A549 (cell line): Measurements from ENCODE around the gene ELAPOR1. TPM values are rescaled to one million over a fixed set of nuclear protein-coding genes. Genes with fewer than 3 reads are reported as not detected.

ENCODE experiments used
- ATAC-seq, 2 experiments: fragments of 200-7000 bp in 1 of 2; fragments of >200 bp in 1 of 2; cut with Nextera tagmentation in 1 of 2; cut with Tn5 transposase in 1 of 2; 3 replicates each; pipeline versions ENCODE4 v1.8.0 to v1.9.1; 2018 to 2020; ENCODE audit warnings: mild to moderate bottlenecking in 1 of 2, moderate library complexity in 1 of 2
- CTCF ChIA-PET: fragments of 300-600 bp; sonication (Branson Sonifier 250); formaldehyde crosslinking; extraction: SDS; loops from one replicate; lab custom pipeline; 2021; ENCODE audit warnings: antibody characterized with exemption, inconsistent platforms; lab: Yijun Ruan, JAX
- POLR2A ChIA-PET: fragments of 350-600 bp; formaldehyde crosslinking; extraction: SDS; loops from one replicate; lab custom pipeline; 2021; ENCODE audit warnings: antibody characterized with exemption, inconsistent platforms; lab: Yijun Ruan, JAX
- DNase-seq, 2 experiments: peaks; one replicate each; pipeline versions ENCODE4 v3.0.0 to v3.0.0-alpha.2; 2011 to 2016; ENCODE audit warnings: low read depth in 1 of 2, low spot score in 1 of 2
- FAIRE-seq: peaks from 2 replicates; lab custom pipeline; 2011; peaks lifted over from hg19 to GRCh38; lab: Jason Lieb, UNC
- H3K27ac ChIP-seq, 2 experiments: fragments of >200 bp; sonication (Bioruptor Twin); formaldehyde crosslinking; 3 replicates each; pipeline ENCODE4 v1.5.1; 2016 to 2017
- H3K4me1 ChIP-seq: fragments of >200 bp; sonication (Bioruptor Twin); formaldehyde crosslinking; 3 replicates; pipeline ENCODE4 v1.6.1; 2016
- H3K4me2 ChIP-seq: fragments of >200 bp; sonication (Bioruptor Twin); formaldehyde crosslinking; 3 replicates; pipeline ENCODE4 v1.6.1; 2016
- H3K4me3 ChIP-seq: fragments of >200 bp; sonication (Bioruptor Twin); formaldehyde crosslinking; 3 replicates; pipeline ENCODE4 v1.5.1; 2016
- H3K9me3 ChIP-seq: fragments of >200 bp; sonication (Bioruptor Twin); formaldehyde crosslinking; 3 replicates; pipeline ENCODE4 v1.6.1; 2016
- CBX2 ChIP-seq: fragments of 200-600 bp; sonication (generic); IDR thresholded peaks from 2 replicates; pipeline ENCODE4 v1.6.1; 2016; ENCODE audit warnings: low read depth, mild to moderate bottlenecking, borderline replicate concordance
- CHD2 ChIP-seq: fragments of 150-350 bp; IDR thresholded peaks from 2 replicates; pipeline ENCODE4 v1.6.1; 2014; ENCODE audit warnings: low read length; ENCODE audit not compliant: partially characterized antibody
- JUN ChIP-seq, 2 experiments: fragments of >200 bp; sonication (Bioruptor Twin); formaldehyde crosslinking; IDR thresholded peaks; 2 replicates in 1 of 2; 3 replicates in 1 of 2; pipeline ENCODE4 v1.6.1; 2016 to 2017
- KDM5A ChIP-seq: fragments of 200-600 bp; sonication (generic); IDR thresholded peaks from 2 replicates; pipeline ENCODE4 v1.6.1; 2016; ENCODE audit warnings: antibody characterized with exemption, mild to moderate bottlenecking
- MYC ChIP-seq: IDR thresholded peaks from 2 replicates; pipeline ENCODE4 v1.6.1; 2012; ENCODE audit warnings: mild to moderate bottlenecking, inconsistent platforms, low read length, improper control_type of control experiment, borderline replicate concordance
- PHF8 ChIP-seq: fragments of 200-600 bp; sonication (generic); IDR thresholded peaks from 2 replicates; pipeline ENCODE4 v1.6.1; 2016; ENCODE audit warnings: low read depth, mild to moderate bottlenecking, antibody characterized with exemption, moderate library complexity, borderline replicate concordance
- POLR2A ChIP-seq: IDR thresholded peaks from 2 replicates; pipeline ENCODE4 v1.6.1; 2012; ENCODE audit warnings: mild to moderate bottlenecking, low read length
- RAD21 ChIP-seq, 2 experiments: fragments of >200 bp in 1 of 2; sonication (Bioruptor Twin) in 1 of 2; formaldehyde crosslinking in 1 of 2; IDR thresholded peaks in 1 of 2; conservative IDR thresholded peaks in 1 of 2; 2 replicates in 1 of 2; 3 replicates in 1 of 2; pipeline ENCODE4 v1.6.1; 2012 to 2018; ENCODE audit warnings: inconsistent platforms in 1 of 2
- SMC3 ChIP-seq: fragments of >200 bp; sonication (Bioruptor Twin); formaldehyde crosslinking; IDR thresholded peaks from 3 replicates; pipeline ENCODE4 v1.6.1; 2018; ENCODE audit warnings: inconsistent platforms
- TP53 ChIP-seq: fragments of 250-450 bp; sonication (Bioruptor Pico); IDR thresholded peaks from 2 replicates; pipeline ENCODE4 v1.5.0; 2021; ENCODE audit warnings: mild to moderate bottlenecking, moderate library complexity
- ZNF302 ChIP-seq: fragments of 250-450 bp; sonication (Bioruptor Pico); IDR thresholded peaks from 2 replicates; pipeline ENCODE4 v1.9.0; 2021; ENCODE audit warnings: inconsistent platforms, mild to moderate bottlenecking, moderate library complexity
- ZSCAN20 ChIP-seq: fragments of 250-450 bp; sonication (Bioruptor Pico); IDR thresholded peaks from 2 replicates; pipeline ENCODE4 v1.8.0; 2022; ENCODE audit warnings: mild to moderate bottlenecking, moderate library complexity
- WGBS: methylation state at CpG from one replicate; pipeline ENCODE4 v1.1.6; 2017; ENCODE audit errors: missing lambda C conversion rate; 5-methylcytosine and 5-hydroxymethylcytosine counted together
- polyA plus RNA-seq, 4 experiments: library from polyadenylated mRNA; depleted of rRNA in 3 of 4; stranded (reverse); fragments of >200 nt; fragmentation: RNase III in 1 of 4; extraction: RNeasy Plus Mini Kit Qiagen cat#74134 plus additional on column Dnase treatment in 1 of 4; gene quantifications; 2 replicates in 3 of 4; 3 replicates in 1 of 4; pipeline ENCODE4 v1.2.3, GENCODE V29; 2011 to 2017
- TF ChIP-seq, protein P1 (sequence below): IDR thresholded peaks from 2 replicates; pipeline ENCODE4 v1.6.1; 2012
- TF ChIP-seq, protein P2 (sequence below): IDR thresholded peaks from 2 replicates; pipeline ENCODE4 v1.6.1; 2012; ENCODE audit warnings: low read depth, borderline replicate concordance
- TF ChIP-seq, protein P3 (sequence below): fragments of >200 bp; sonication (Bioruptor Twin); formaldehyde crosslinking; IDR thresholded peaks from 3 replicates; pipeline ENCODE4 v1.5.1; 2016

ELAPOR1 gene
- polyA plus RNA-seq, 2 of the 4 experiments (the other 2 are of a cell fraction), result 0.37 to 0.56 TPM

DNA sequence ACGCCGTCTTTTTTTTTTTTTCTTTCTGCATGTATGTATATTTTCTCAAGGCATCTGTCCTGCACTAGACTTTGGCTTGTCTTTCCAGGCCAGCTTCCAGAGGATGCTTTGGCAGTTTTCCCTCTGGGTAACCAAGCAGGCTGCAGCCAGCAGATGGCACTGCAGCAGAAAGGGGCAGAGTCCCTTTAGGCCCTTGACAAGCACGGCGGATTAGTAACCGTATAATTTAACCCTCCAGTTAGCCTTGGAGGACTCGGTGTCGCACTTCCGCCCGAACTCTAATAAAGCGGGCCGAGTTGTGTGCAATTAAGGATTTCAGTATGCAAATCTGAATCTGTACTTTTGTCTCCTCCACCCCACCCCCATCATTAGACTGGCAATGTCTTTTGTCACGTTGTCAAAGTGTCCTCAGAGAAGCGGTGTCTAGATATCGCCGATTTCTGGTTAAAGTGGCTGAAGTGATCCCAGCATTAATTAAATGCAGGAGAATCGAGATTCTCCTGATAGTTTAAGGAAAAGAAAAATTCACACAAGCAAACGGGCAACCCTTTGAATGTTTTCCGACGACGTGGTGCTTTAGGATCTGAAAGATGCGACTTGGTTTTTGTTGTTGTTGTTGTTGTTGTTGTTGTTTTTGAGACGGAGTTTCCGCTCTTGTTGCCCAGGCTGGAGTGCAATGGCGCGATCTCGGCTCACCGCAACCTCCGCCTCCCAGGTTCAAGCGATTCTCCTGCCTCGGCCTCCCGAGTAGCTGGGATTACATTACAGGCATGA, 24.5 kb upstream of the ELAPOR1 start:
- ATAC-seq, result peak; percentile 71 to 76
- 25% methylated on average over 31 of the region's 31 CpGs for WGBS
- H3K4me3 ChIP-seq, result peak overlapping the region; percentile 78

DNA sequence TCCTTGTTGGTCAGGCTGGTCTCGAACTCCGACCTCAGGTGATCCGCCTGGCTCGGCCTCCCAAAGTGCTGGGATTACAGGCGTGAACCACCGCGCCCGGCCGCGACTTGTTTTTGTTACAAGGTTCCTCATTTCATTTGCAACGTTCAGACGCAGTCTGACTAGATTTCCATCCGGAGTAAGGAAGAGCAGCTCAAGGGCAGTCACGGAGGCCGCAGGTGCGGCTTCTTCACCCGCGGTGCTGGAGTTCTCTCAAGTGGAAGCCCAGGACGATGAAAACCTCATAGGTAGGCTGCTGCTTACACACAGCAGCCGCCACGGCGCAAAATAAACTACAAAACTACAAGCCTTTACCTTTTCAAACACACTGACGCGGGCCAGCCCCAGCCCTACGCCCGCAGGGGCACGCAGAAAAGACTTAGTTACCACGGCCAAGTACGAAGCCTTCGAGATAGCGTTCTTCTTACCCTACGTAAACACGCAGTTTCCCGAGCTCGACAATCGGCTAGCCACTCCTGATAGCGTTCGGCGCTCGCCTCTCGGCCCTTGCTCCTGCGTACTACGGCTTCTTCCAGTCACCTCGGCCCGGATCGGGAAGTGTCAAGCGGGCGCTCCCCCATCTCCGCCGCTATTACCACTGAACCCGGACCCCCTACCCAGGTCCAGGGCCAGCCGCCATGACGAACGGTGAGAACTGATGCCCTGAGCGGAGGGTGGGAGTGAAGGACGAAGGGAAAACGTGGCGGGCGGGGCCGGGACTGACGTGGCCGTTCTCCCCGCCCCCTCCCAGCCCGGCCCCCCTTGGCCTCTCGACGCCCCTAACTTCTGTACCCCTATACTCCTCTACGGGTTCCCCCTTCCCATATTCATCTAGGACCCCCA, 23.5 kb upstream of the ELAPOR1 start, which contains the start of gene TMEM167B:
TMEM167B (plus strand) TSS at position 569 of the 882 bp plus-strand sequence; CDS start at position 678, 109 bp downstream.
- TF ChIP-seq, protein P1, sequence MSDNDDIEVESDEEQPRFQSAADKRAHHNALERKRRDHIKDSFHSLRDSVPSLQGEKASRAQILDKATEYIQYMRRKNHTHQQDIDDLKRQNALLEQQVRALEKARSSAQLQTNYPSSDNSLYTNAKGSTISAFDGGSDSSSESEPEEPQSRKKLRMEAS, result peak; percentile 90
- no peak for TF ChIP-seq KDM5A
- no peak for TF ChIP-seq MYC
- TF ChIP-seq POLR2A, result peak; percentile 41
- TF ChIP-seq JUN (IDR thresholded peaks at IDR 0.05), result peak; percentile 43 to 54; a peak in 3 of 5 replicates
- TF ChIP-seq, protein P2, sequence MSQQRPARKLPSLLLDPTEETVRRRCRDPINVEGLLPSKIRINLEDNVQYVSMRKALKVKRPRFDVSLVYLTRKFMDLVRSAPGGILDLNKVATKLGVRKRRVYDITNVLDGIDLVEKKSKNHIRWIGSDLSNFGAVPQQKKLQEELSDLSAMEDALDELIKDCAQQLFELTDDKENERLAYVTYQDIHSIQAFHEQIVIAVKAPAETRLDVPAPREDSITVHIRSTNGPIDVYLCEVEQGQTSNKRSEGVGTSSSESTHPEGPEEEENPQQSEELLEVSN, result peak; percentile 54; the same call in 1 of the 2 replicates
- TF ChIP-seq TP53 (CRISPR knock-in tag), result peak; percentile 74; the same call in 1 of the 2 replicates
- TF ChIP-seq PHF8, result peak; percentile 20; the same call in 1 of the 2 replicates
- no peak for TF ChIP-seq ZSCAN20 (CRISPR knock-in tag)
- DNase-seq, result peak; percentile 62 to 93
- Histone ChIP-seq H3K4me1 (peaks cover 12% of the 10 kb centered on the region), H3K9me3 (no peaks in the 10 kb centered on the region), H3K27ac (peak within 1 kb of the TSS; percentile 95), H3K4me2 (peak within 1 kb of the TSS; percentile 96), H3K4me3 (peak within 1 kb of the TSS; percentile 78)
- ATAC-seq, result peak; percentile 92 to 94
- ChIA-PET POLR2A (interaction anchor here (0.6 to 3.0 kb wide), 3 partner anchors 10 to 265 kb away, joined by 4 to 51 read pairs (median 10); partner anchors contain the start of gene TAF13), CTCF (interaction anchor here (0.9 to 2.8 kb wide), 3 partner anchors 10 to 22 kb away, joined by 6 to 20 read pairs (median 12); partner anchors contain the start of gene TAF13)
- FAIRE-seq, result no peak
- under 1% methylated on average over 57 of the region's 67 CpGs for WGBS

More for the DNA sequence above, 24.5 kb upstream of the ELAPOR1 start:
- Histone ChIP-seq H3K4me2 (peak overlapping the region; percentile 96), H3K9me3 (no peaks in the 10 kb centered on the region), H3K4me1 (peaks cover 12% of the 10 kb centered on the region), H3K27ac (peak overlapping the region; percentile 95)
- ChIA-PET CTCF (interaction anchor here (0.5 to 2.8 kb wide), 18 partner anchors 8 to 577 kb away, joined by 3 to 20 read pairs (median 4); partner anchors contain the start of genes CLCC1 and TAF13), POLR2A (interaction anchor here (1.2 to 3.0 kb wide), 3 partner anchors 11 to 14 kb away, joined by 5 to 51 read pairs (median 10); partner anchors contain the start of gene TAF13)
- TF ChIP-seq, protein P1, result 0 out of 2 replicates have a peak, but pooled peaks have one; percentile 16
- no peak for TF ChIP-seq CHD2
- TF ChIP-seq, protein P3, sequence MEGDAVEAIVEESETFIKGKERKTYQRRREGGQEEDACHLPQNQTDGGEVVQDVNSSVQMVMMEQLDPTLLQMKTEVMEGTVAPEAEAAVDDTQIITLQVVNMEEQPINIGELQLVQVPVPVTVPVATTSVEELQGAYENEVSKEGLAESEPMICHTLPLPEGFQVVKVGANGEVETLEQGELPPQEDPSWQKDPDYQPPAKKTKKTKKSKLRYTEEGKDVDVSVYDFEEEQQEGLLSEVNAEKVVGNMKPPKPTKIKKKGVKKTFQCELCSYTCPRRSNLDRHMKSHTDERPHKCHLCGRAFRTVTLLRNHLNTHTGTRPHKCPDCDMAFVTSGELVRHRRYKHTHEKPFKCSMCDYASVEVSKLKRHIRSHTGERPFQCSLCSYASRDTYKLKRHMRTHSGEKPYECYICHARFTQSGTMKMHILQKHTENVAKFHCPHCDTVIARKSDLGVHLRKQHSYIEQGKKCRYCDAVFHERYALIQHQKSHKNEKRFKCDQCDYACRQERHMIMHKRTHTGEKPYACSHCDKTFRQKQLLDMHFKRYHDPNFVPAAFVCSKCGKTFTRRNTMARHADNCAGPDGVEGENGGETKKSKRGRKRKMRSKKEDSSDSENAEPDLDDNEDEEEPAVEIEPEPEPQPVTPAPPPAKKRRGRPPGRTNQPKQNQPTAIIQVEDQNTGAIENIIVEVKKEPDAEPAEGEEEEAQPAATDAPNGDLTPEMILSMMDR, result peak; percentile 66
- peak; percentile 61 for TF ChIP-seq SMC3
- TF ChIP-seq CBX2, result no peak
- peak; percentile 47 to 51 for TF ChIP-seq RAD21 (conservative IDR thresholded peaks at IDR 0.05 in 1 of 2, IDR thresholded peaks at IDR 0.05 in 1 of 2)
- TF ChIP-seq ZNF302 (CRISPR knock-in tag), result no peak
- DNase-seq (peak; percentile 70 to 85), FAIRE-seq (no peak)
